ENCODE measurements around the gene TLE6. TPM values are rescaled to one million over a fixed set of nuclear protein-coding genes. Genes with fewer than 3 reads are reported as not detected.

Gene TLE6
- total and polyA plus RNA-seq, 2 of the 4 experiments (the other 2 are of a cell fraction): under 0.01 to 0.17 TPM

DNA sequence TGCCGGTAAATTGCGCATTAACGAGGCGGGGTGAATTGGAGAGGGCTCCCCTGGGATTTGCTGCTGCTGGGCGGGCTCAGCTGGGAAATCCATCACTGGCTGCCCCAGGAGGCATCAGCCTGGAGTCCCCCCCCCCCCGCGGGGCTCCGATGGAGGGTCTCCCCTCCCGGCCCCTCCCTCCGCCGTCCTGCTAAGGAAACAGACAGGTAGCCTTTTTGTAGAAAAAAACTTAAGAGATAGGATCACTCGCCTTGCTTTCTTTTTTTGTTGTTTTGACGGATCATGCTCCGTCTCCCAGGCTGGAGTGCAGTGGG lies 6.8 kb downstream of the TLE6 start:
- no peak overlapping the region for H3K9ac ChIP-seq (ENCODE audit: low read depth, low read length)
- DNase-seq: no peak

More for the DNA sequence above, 6.8 kb downstream of the TLE6 start:
- dilution Hi-C loops (cut with HindIII; ENCODE audit: low sequenced_read_pairs, unreplicated experiment) (no loop called here), intact Hi-C loops (cut with micrococcal nuclease) (no loop called here), in situ Hi-C loops (cut with MboI; ENCODE audit: low sequenced_read_pairs) (no loop called here)
- Histone ChIP-seq H3K9me1 (ENCODE audit: insufficient read depth, low read length) (no peaks in the 10 kb centered on the region), H4K5ac (ENCODE audit: low read depth, low read length) (no peak overlapping the region), H3K4ac (ENCODE audit: low read depth, low read length) (no peak overlapping the region), H2BK5ac (ENCODE audit: low read depth, low read length, poor library complexity, severe bottlenecking) (no peak overlapping the region), H3K9me3 (ENCODE audit: control insufficient read depth, insufficient read depth, low read length) (no peaks in the 10 kb centered on the region), H3K79me1 (ENCODE audit: low read depth in 1 of 2, low read length in 2 of 2) (no peaks in the 10 kb centered on the region), H3K56ac (ENCODE audit: extremely low read depth, insufficient read depth, low read length) (no peak overlapping the region), H3K18ac (ENCODE audit: low read depth, low read length) (no peak overlapping the region), H3K27me3 (ENCODE audit: control insufficient read depth, insufficient read depth, low read length) (peaks cover 18% of the 10 kb centered on the region), H3K14ac (replicated peaks; ENCODE audit: low read depth, low read length) (0 out of 2 replicates have a peak overlapping the region, but pooled peaks have one; percentile 14), H3K4me2 (ENCODE audit: low read depth, low read length) (peak overlapping the region; percentile 76), H2AK9ac (replicated peaks; ENCODE audit: low read depth, low read length, poor library complexity) (no peak overlapping the region), H3K36me3 (ENCODE audit: control insufficient read depth, insufficient read depth, low read length) (no peaks in the 10 kb centered on the region), H2BK15ac (ENCODE audit: low read depth, low read length) (no peak overlapping the region), H4K20me1 (ENCODE audit: insufficient read depth, low read length) (no peaks in the 10 kb centered on the region), H3K4me3 (ENCODE audit: insufficient read depth, low read depth, low read length) (peak overlapping the region; percentile 43), H2BK20ac (ENCODE audit: low read depth, low read length) (no peak overlapping the region), H3K4me1 (ENCODE audit: control insufficient read depth, insufficient read depth, low read length) (peaks cover 8% of the 10 kb centered on the region; the same call in 1 of the 2 replicates), H2AK5ac (ENCODE audit: low read depth, low read length) (no peak overlapping the region), H3K27ac (ENCODE audit: insufficient read depth, low read length) (no peak overlapping the region), H2AFZ (replicated peaks; ENCODE audit: low read length, poor library complexity) (peak overlapping the region; percentile 88), H4K91ac (ENCODE audit: insufficient read depth, low read depth, low read length) (no peak overlapping the region), H2BK120ac (ENCODE audit: low read depth, low read length) (no peak overlapping the region), H4K8ac (ENCODE audit: low read depth in 2 of 2, low read length in 2 of 2) (peak overlapping the region; percentile 9 to 62; a peak in 3 of 4 replicates), H3K23ac (ENCODE audit: low read depth, low read length) (no peak overlapping the region; the same call in 1 of the 2 replicates)
- no TSS peak for BruUV-seq (replicated peaks)
- CTCF ChIA-PET: no interaction called here
- TF ChIP-seq, protein P1, sequence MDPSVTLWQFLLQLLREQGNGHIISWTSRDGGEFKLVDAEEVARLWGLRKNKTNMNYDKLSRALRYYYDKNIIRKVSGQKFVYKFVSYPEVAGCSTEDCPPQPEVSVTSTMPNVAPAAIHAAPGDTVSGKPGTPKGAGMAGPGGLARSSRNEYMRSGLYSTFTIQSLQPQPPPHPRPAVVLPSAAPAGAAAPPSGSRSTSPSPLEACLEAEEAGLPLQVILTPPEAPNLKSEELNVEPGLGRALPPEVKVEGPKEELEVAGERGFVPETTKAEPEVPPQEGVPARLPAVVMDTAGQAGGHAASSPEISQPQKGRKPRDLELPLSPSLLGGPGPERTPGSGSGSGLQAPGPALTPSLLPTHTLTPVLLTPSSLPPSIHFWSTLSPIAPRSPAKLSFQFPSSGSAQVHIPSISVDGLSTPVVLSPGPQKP (IDR thresholded peaks at IDR 0.05; ENCODE audit: borderline replicate concordance, low read depth, low read length): no peak
- no peak for TF ChIP-seq BHLHE40 (IDR thresholded peaks at IDR 0.05; ENCODE audit: low read depth, low read length)
- TF ChIP-seq, protein P2, sequence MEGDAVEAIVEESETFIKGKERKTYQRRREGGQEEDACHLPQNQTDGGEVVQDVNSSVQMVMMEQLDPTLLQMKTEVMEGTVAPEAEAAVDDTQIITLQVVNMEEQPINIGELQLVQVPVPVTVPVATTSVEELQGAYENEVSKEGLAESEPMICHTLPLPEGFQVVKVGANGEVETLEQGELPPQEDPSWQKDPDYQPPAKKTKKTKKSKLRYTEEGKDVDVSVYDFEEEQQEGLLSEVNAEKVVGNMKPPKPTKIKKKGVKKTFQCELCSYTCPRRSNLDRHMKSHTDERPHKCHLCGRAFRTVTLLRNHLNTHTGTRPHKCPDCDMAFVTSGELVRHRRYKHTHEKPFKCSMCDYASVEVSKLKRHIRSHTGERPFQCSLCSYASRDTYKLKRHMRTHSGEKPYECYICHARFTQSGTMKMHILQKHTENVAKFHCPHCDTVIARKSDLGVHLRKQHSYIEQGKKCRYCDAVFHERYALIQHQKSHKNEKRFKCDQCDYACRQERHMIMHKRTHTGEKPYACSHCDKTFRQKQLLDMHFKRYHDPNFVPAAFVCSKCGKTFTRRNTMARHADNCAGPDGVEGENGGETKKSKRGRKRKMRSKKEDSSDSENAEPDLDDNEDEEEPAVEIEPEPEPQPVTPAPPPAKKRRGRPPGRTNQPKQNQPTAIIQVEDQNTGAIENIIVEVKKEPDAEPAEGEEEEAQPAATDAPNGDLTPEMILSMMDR (conservative IDR thresholded peaks at IDR 0.05; ENCODE audit: low read depth, low read length): no peak
- no peak for TF ChIP-seq MAZ (IDR thresholded peaks at IDR 0.05; ENCODE audit: borderline replicate concordance, low read depth, low read length)
- no peak for TF ChIP-seq MAFK (IDR thresholded peaks at IDR 0.05; ENCODE audit: low read depth, low read length)
- TF ChIP-seq MXI1 (IDR thresholded peaks at IDR 0.05; ENCODE audit: borderline replicate concordance, low read depth, low read length): no peak
- no peak for TF ChIP-seq RFX5 (IDR thresholded peaks at IDR 0.05; ENCODE audit: low read depth, low read length)
- no peak for TF ChIP-seq POLR2A (IDR thresholded peaks at IDR 0.05; ENCODE audit: low read depth, low read length)
- TF ChIP-seq, protein P3, sequence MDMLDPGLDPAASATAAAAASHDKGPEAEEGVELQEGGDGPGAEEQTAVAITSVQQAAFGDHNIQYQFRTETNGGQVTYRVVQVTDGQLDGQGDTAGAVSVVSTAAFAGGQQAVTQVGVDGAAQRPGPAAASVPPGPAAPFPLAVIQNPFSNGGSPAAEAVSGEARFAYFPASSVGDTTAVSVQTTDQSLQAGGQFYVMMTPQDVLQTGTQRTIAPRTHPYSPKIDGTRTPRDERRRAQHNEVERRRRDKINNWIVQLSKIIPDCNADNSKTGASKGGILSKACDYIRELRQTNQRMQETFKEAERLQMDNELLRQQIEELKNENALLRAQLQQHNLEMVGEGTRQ (IDR thresholded peaks at IDR 0.05; ENCODE audit: low read depth, low read length): no peak
- no peak for TF ChIP-seq CEBPB (IDR thresholded peaks at IDR 0.05; ENCODE audit: low read depth, low read length)
- TF ChIP-seq CHD1 (IDR thresholded peaks at IDR 0.05; ENCODE audit: low read depth, low read length): no peak
- no peak for TF ChIP-seq FOS (IDR thresholded peaks at IDR 0.05; ENCODE audit: low read depth, low read length)
- no peak for TF ChIP-seq RAD21 (IDR thresholded peaks at IDR 0.05; ENCODE audit: low read length)
- POLR2A ChIA-PET (ENCODE audit: unreplicated experiment): no interaction called here
- ATAC-seq (ENCODE audit: low read depth): no peak
- WGBS, 2 experiments (ENCODE audit: extremely low coverage in 2 of 2, insufficient read length in 1 of 2): no CpG with 5 or more reads among the region's 14 CpGs
